HepG2 (cell line): ENCODE results near the gene CCDC183. TPM values are rescaled to one million over a fixed set of nuclear protein-coding genes. Genes with fewer than 3 reads are reported as not detected.

Experiments used
- ASH2L ChIP-seq: fragments of 300-600, 200-600 bp; sonication (generic); IDR thresholded peaks from 2 replicates; pipeline ENCODE4 v1.7.0; 2017; ENCODE audit warnings: low read depth, mild to moderate bottlenecking, moderate library complexity, mixed read lengths, low read length; ENCODE audit not compliant: insufficient read length
- CSRNP2 ChIP-seq: sonication (generic); formaldehyde crosslinking; conservative IDR thresholded peaks from 2 replicates; pipeline ENCODE4 v1.8.0; 2022; ENCODE audit warnings: low read depth, missing genetic modification reagents
- DDIT3 ChIP-seq: sonication (generic); formaldehyde crosslinking; IDR thresholded peaks from 2 replicates; pipeline ENCODE4 v1.4.0; 2020; ENCODE audit warnings: mild to moderate bottlenecking, missing genetic modification reagents
- FOXP4 ChIP-seq: sonication (generic); formaldehyde crosslinking; IDR thresholded peaks from 2 replicates; pipeline ENCODE4 v1.4.0; 2020; ENCODE audit warnings: missing genetic modification reagents
- GABPA ChIP-seq, 2 experiments: IDR thresholded peaks; 2 replicates each; pipeline ENCODE4 v1.6.1; 2011 to 2016; ENCODE audit warnings: low read depth in 2 of 2, low read length in 1 of 2, missing biosample characterization in 1 of 2, missing genetic modification characterization in 1 of 2
- HOXA3 ChIP-seq: sonication (generic); formaldehyde crosslinking; IDR thresholded peaks from 2 replicates; pipeline ENCODE4 v1.5.0; 2020; ENCODE audit warnings: missing genetic modification reagents
- KDM5A ChIP-seq: fragments of 200-600 bp; sonication (generic); IDR thresholded peaks from 2 replicates; pipeline ENCODE4 v1.7.0; 2018; ENCODE audit warnings: antibody characterized with exemption, mild to moderate bottlenecking, low read length, borderline replicate concordance
- NRL ChIP-seq: sonication (generic); formaldehyde crosslinking; IDR thresholded peaks from 2 replicates; pipeline ENCODE4 v1.5.0; 2020; ENCODE audit warnings: missing genetic modification reagents, mild to moderate bottlenecking, moderate library complexity, borderline replicate concordance
- PHF8 ChIP-seq: sonication (generic); formaldehyde crosslinking; IDR thresholded peaks from 2 replicates; pipeline ENCODE4 v1.5.0; 2020; ENCODE audit warnings: missing genetic modification reagents
- RBFOX2 ChIP-seq: fragments of 200-400 bp; formaldehyde crosslinking; IDR thresholded peaks from 2 replicates; pipeline ENCODE4 v1.6.1; 2017; ENCODE audit warnings: low read depth, mild to moderate bottlenecking, low read length
- ZNF709 ChIP-seq: sonication (generic); formaldehyde crosslinking; IDR thresholded peaks from 2 replicates; pipeline ENCODE4 v1.5.0; 2020; ENCODE audit warnings: mild to moderate bottlenecking, missing genetic modification reagents
- polyA plus RNA-seq, 8 experiments: library from polyadenylated mRNA; depleted of rRNA in 3 of 8; stranded (reverse) in 7 of 8; unstranded in 1 of 8; fragments of >200 nt; fragmentation: Illumina TruSeq in 4 of 8; extraction: Trizol in 4 of 8; gene quantifications; 2 replicates each; pipeline versions ENCODE4 v1.2.1 to v1.2.3, GENCODE V29; 2011 to 2016; ENCODE audit warnings: low read depth in 4 of 8, missing spikeins in 1 of 8, mixed read lengths in 1 of 8; ENCODE audit not compliant: insufficient read depth in 1 of 8
- total RNA-seq, 5 experiments: library from RNA; depleted of rRNA; stranded (reverse); fragments of >200 nt; fragmentation: Illumina TruSeq; extraction: Trizol; gene quantifications; 2 replicates each; pipeline ENCODE4 v1.2.3, GENCODE V29; 2016; ENCODE audit warnings: low read depth in 1 of 5

CCDC183 gene
- total and polyA plus RNA-seq, 2 of the 13 experiments (the other 11 are each of a cell fraction or from before 2014, with no cell fraction given): 5.0 to 66.4 TPM

- TF ChIP-seq ASH2L (peak; percentile 35), PHF8 (CRISPR knock-in tag) (no peak; the same call in 1 of the 2 replicates), FOXP4 (CRISPR knock-in tag) (no peak), DDIT3 (CRISPR knock-in tag) (no peak), KDM5A (0 out of 2 replicates have a peak, but pooled peaks have one; percentile 45), RBFOX2 (peak; percentile 85), ZNF709 (no peak), GABPA (IDR thresholded peaks at IDR 0.05; ENCODE audit: low read depth, low read length) (no peak), GABPA (CRISPR knock-in tag; IDR thresholded peaks at IDR 0.05; ENCODE audit: low read depth) (no peak), CSRNP2 (CRISPR knock-in tag) (0 out of 2 replicates have a peak, but pooled peaks have one; percentile 27), HOXA3 (0 out of 2 replicates have a peak, but pooled peaks have one; percentile 5), NRL (CRISPR knock-in tag) (no peak)
- TF ChIP-seq, all 625 proteins: peak for 37
Measured at GRCh38 chr9:136808075-136808805, 12.1 kb downstream of the CCDC183 start (continued).
